Inferior parietal cortex (tissue), 1 donor: ENCODE results near the gene FAM118B.
"Not testable (repeated sequence)": the region's sequence is repeated elsewhere in the genome, so short reads cannot be mapped to it uniquely, and the experiment has no call there.

Experiments used
- DNase-seq: peaks from one replicate; pipeline ENCODE4 v3.0.0-alpha.2; 2016; ENCODE audit errors: extremely low spot score

Gene FAM118B

GRCh38 chr11:126277322-126277721 lies 65.7 kb downstream of the FAM118B start:
- no peak for DNase-seq

DNA sequence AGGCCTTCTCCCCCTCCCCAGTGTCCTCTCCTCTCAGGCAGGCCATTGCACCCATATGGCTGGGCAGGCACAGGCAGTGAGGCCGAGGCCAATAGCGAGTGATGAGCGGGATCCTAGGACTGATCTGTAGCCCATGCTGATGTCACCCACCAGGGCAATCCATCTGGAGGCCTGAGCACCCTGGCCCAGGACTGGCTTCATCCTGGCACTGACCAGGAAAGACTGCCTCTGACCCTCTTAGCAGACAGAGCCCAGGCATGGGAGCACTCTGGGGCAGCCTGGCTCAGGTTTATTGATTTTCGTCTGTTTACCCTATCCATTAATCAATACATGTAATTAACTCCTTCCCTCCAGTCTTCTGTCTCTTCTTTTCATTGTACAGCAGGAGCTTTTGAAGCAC lies 66.2 kb downstream of the FAM118B start:
- DNase-seq = no peak

- no peak for DNase-seq
Measured at GRCh38 chr11:126279191-126279590, 67.6 kb downstream of the FAM118B start.

- DNase-seq = no peak
Measured at GRCh38 chr11:126280595-126280994, 69.0 kb downstream of the FAM118B start.

DNA sequence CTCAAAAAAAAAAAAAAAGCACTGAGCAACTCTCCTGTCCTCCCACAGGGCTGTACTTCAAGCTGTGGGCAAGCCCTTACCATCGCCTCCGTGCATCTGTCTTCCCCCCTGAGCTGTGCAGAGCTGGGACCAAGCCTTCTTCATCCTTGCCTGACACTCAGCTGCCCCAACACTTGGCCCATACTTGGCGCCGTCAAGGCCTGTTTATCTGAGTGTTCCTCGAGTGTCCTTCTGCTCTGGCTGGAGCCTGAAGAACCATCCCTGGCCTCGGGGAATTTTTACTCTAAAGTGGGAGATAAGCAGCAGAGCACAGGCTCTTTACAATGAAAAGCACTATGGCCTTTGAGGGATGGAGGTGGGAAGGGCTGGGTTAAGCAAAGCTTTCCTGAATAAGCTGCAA lies 69.7 kb downstream of the FAM118B start:
- no peak for DNase-seq

- DNase-seq = no peak
Measured at GRCh38 chr11:126281666-126282175, 70.1 kb downstream of the FAM118B start.

DNA sequence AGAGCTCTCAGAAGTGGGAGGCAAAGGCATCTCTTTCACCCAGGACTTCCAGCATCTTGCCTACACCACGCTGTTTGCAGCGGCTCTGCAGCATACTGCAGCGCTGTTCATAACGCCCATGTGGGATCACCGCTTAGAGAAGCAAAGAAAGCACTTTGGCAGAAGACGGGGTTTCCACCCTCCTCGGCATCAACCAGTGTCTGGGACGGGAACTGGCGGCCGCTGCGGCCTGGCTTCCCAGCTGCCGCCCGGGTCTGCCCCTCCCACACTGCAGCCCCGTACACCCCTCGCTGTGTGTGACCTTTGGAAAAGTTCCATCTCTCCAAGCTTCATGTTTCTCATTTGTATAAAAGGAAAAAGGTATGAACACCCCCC lies 70.8 kb downstream of the FAM118B start:
- peak; percentile 43 for DNase-seq

- peak; percentile 42 for DNase-seq
Measured at GRCh38 chr11:126282736-126283591, 71.4 kb downstream of the FAM118B start, which contains the start of gene TIRAP. Gene TIRAP (plus strand): TSS chr11:126283093. CDS start chr11:126290895, 7,802 bp downstream.

GRCh38 chr11:126284829-126285228 lies 73.2 kb downstream of the FAM118B start:
- peak; percentile 75 for DNase-seq

DNA sequence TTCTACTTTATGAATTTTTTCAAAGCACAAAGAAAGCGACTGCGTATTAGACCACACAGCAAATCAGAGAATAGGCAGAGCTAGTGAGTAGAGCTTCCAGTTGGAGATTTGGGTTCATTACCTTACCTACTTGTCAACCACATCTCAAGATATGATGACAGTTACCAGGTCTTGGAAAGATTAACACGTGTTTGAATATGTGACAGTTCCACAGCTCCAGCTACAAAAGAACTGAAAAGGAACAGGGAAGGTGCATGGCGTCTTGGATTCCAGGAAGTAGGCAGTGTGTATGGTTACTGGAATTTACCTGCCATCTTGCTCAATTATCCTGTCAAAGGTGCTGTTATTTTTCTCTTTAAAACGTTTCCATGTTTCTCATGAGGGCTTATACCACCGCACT lies 76.7 kb downstream of the FAM118B start:
- no peak for DNase-seq

DNA sequence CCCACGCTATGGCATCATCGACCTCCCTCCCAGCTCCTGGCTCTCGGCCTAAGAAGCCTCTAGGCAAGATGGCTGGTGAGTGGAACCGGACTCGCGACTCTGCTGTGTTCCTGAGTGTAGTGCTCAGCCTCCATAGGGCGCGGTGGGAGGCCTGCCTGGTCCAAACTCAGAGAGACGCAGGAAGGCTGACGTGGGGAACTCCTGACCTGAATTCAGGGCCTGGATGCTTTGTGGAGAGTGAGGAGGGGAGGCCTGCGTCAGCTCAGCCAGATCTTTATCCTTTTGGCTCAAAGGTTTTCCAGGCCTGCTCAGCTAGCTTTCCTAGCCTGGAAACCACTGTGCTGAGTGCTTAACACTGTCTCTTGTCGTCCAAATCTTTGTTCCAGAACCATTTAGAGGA lies 79.3 kb downstream of the FAM118B start:
- no peak for DNase-seq

- DNase-seq = no peak
Measured at GRCh38 chr11:126293726-126294125, 82.1 kb downstream of the FAM118B start.

- DNase-seq = no peak
Measured at GRCh38 chr11:126297004-126297403, 85.4 kb downstream of the FAM118B start.

- DNase-seq = peak; percentile 88
Measured at GRCh38 chr11:126303623-126304456, 92.3 kb downstream of the FAM118B start, which contains the start of gene DCPS. Gene DCPS (plus strand): TSS chr11:126304060. CDS start chr11:126304081, 21 bp downstream.

GRCh38 chr11:126304457-126305075 lies 93.0 kb downstream of the FAM118B start:
- no peak for DNase-seq

DNA sequence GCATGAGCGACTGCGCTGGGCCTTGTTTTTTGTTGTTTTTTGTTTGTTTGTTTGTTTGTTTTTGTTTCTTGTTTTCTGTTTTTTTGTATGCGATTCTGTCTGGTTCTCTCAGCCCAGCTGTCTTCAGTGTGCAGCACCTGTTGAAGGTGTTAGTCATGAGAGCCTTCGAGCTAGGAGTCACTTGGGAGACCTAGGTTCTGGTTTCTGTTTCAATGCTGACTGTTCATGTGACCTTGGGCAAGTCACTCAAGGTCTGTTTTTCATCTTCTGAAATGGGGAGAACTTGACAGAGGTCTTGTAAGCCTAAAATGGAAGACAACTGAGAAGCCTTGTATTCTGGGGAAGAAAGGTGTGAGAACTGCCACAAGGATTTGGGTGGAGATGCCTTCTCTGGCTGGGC lies 94.1 kb downstream of the FAM118B start:
- no peak for DNase-seq

DNA sequence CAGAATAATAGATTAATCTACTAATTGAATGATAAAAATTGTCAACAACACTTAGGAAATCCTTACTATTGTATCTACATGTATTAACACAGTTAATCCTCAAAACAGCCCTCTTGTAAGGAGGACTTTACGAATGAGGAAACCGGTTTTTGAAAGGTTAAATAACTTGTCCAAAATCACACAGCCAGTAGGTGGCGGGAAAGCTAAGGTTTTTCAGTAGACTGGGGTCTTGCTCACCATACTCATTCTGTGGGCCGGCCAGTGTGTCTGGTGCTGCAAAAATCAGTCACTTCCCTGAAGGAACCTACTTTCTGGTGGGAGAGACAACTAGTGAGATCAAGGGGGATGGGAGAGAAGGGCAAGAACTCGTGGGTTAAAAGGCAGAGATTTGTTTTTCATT lies 96.1 kb downstream of the FAM118B start:
- peak; percentile 57 for DNase-seq

DNA sequence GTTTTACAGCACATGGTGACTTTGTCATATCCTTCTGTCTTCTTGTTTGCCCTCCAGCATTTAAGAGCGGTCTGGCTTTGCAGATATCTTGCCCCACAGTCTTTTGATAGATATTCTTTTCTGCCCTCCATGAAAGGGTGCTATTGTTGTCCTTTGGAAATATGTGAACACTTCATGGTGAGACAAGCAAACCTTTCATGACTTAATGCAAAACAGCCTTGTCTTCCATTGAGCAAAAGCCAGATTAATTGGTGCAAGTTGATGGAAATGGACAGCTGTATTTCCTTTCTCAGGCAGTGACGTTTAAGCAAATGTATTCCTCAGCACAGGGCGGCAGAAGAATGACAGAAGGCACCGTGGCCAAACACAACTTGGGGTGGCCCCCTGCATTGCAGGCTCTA lies 96.7 kb downstream of the FAM118B start:
- peak; percentile 58 for DNase-seq

DNA sequence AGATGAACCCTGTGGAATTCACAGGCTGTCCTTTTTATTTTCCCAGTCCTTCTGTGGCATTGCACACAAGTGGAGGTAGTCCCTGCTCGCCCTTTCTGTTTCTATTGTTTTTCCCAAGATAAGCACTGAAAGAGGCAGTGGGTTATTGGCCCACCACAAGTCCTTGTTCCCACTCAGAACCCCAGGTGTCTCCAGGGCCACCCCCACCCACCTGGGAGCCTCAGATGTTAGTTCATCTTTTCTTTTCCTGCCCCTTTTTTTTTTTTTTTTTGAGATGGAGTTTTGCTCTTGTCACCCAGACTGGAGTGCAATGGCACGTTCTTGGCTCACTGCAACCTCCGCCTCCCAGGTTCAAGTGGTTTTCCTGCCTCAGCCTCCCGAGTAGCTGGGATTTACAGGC lies 97.2 kb downstream of the FAM118B start:
- DNase-seq = not testable (repeated sequence)

DNA sequence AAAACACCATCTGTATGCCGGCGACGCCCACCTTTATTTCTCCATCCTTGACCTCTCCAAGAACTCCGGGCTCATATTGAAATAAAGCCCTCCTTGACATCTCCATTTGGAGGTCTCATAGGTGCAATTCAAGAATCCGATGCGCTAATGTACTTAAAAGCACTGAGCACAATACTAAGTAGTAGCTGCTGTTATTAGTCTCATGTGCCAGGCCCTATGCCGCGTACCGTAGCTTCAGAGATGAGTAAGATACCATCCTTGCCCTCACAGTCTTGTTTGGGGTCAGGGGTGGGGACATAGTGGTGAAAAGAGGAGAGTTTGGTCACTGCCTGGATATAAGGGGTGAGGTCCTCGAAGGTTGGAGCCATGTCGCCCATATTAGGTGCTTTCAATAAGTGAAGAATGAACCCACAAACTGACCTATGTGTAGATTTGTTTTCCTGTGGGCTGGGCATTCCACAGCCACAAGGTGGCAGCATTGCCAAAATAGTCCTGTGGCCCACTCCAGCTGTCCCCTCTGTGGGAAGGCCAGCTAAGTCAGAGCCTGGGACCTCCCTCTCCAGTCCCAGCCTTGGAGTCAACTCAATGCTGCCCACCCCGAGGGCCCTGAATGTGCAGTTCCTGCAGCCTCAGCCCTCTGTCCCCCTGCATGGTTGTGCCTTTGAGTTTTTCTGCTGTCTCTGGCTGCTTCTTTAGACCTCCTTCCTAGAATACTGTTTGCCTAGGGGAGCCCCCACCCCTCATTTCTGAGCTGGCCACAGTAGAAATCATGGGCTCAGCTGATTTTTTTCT lies 98.8 kb downstream of the FAM118B start:
- peak; percentile 87 for DNase-seq

DNA sequence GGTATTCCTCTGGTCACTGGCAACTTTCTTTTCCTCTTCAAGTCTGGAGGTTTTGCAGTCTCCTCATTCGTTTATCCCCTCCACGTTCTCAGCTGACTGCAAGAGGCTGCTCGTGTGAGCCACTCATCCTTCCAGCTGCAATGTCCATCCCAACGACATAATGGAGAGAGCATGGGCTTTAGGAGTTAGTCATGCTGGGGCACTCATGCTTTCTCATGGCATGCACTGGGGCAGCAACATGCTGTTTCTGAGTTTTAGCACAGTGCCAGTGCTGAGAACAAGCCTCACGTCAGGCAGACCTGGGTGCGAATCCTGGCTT lies 99.4 kb downstream of the FAM118B start:
- DNase-seq = no peak
